HepG2 (cell line): ENCODE data around the gene POU3F3. TPM values are rescaled to one million over a fixed set of nuclear protein-coding genes. Genes with fewer than 3 reads are reported as not detected.

ENCODE experiments used
- KDM5A ChIP-seq: fragments of 200-600 bp; sonication (generic); IDR thresholded peaks from 2 replicates; pipeline ENCODE4 v1.7.0; 2018; ENCODE audit warnings: antibody characterized with exemption, mild to moderate bottlenecking, low read length, borderline replicate concordance
- MTF2 ChIP-seq: sonication (generic); formaldehyde crosslinking; IDR thresholded peaks from 2 replicates; pipeline ENCODE4 v1.5.0; 2020; ENCODE audit warnings: missing genetic modification reagents, borderline replicate concordance
- SP1 ChIP-seq, 2 experiments: fragments of 450-650 bp in 1 of 2; sonication (generic) in 1 of 2; formaldehyde crosslinking in 1 of 2; IDR thresholded peaks; 2 replicates each; pipeline versions ENCODE4 v1.4.0 to v1.6.1; 2016 to 2020; ENCODE audit warnings: missing genetic modification reagents in 1 of 2
- ZBTB40 ChIP-seq, 2 experiments: fragments of 450-650 bp in 1 of 2; sonication (generic) in 1 of 2; formaldehyde crosslinking in 1 of 2; IDR thresholded peaks; 2 replicates each; pipeline versions ENCODE4 v1.6.1 to v1.8.0; 2016 to 2022; ENCODE audit warnings: antibody characterized with exemption in 1 of 2, mild to moderate bottlenecking in 1 of 2, missing genetic modification reagents in 1 of 2
- ZFP91 ChIP-seq: sonication (generic); formaldehyde crosslinking; IDR thresholded peaks from 2 replicates; pipeline ENCODE4 v1.9.0; 2022; ENCODE audit warnings: missing genetic modification reagents, mild to moderate bottlenecking, borderline replicate concordance
- ZNF281 ChIP-seq: sonication (generic); formaldehyde crosslinking; IDR thresholded peaks from 2 replicates; pipeline ENCODE4 v1.4.0; 2020; ENCODE audit warnings: missing genetic modification reagents, borderline replicate concordance
- polyA plus RNA-seq, 8 experiments: library from polyadenylated mRNA; depleted of rRNA in 3 of 8; stranded (reverse) in 7 of 8; unstranded in 1 of 8; fragments of >200 nt; fragmentation: Illumina TruSeq in 4 of 8; extraction: Trizol in 4 of 8; gene quantifications; 2 replicates each; pipeline versions ENCODE4 v1.2.1 to v1.2.3, GENCODE V29; 2011 to 2016; ENCODE audit warnings: low read depth in 4 of 8, missing spikeins in 1 of 8, mixed read lengths in 1 of 8; ENCODE audit not compliant: insufficient read depth in 1 of 8
- total RNA-seq, 5 experiments: library from RNA; depleted of rRNA; stranded (reverse); fragments of >200 nt; fragmentation: Illumina TruSeq; extraction: Trizol; gene quantifications; 2 replicates each; pipeline ENCODE4 v1.2.3, GENCODE V29; 2016; ENCODE audit warnings: low read depth in 1 of 5
- TF ChIP-seq, protein P1 (sequence below): sonication (generic); formaldehyde crosslinking; IDR thresholded peaks from 2 replicates; pipeline ENCODE4 v1.5.1; 2020; ENCODE audit warnings: mild to moderate bottlenecking, missing genetic modification reagents, moderate library complexity

The POU3F3 gene
- total and polyA plus RNA-seq, 2 of the 13 experiments (the other 11 are each of a cell fraction or from before 2014, with no cell fraction given), result not detected

DNA sequence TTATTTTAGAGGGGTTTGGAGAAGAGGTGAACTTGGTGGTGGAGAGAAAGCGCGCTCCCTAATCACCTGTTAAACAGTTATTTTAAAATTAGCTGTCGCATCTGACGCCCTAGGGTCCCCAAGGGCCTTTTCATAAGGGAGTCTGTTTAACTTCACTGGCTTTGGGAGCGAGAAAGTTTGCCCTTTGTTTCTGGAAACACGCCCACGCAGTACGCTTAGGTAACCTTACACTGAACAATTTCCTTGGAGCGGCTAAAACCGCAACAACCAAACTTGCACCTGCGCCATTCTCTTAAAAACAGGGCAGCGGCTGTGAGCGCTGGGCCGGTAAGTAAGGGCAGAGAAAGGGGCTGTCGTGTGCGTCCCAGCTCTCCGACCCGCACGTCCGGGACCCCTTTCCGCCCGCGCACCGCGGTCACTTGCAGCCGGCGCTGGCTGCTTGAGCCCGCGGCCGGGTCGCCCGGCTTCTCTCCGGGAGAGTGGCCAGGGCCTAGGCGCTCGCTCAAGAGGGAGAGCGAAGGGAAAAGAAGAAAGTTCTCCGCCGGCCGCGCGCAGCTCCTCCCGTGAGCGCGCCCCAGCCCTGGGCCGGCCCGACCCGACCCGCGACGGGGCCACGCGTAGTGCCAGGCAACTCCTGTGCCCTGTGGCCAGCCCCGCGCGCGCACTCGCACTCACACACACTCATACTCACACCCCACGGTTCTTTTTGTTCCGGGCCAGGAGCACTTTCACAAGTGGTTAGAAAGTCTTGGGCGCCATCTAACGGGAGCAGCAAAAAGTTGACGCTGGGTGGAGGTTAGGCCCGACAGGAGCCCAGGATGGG, 19.2 kb downstream of the POU3F3 start (continued):
- TF ChIP-seq ZBTB40 (IDR thresholded peaks at IDR 0.05), result no peak
- 0 out of 2 replicates have a peak, but pooled peaks have one; percentile 19 for TF ChIP-seq ZBTB40 (CRISPR knock-in tag; IDR thresholded peaks at IDR 0.05)
- TF ChIP-seq ZNF281 (CRISPR knock-in tag), result no peak
- TF ChIP-seq KDM5A, result no peak
- TF ChIP-seq SP1 (IDR thresholded peaks at IDR 0.05), result no peak
- no peak for TF ChIP-seq SP1 (CRISPR knock-in tag; IDR thresholded peaks at IDR 0.05)
- peak; percentile 82; the same call in 1 of the 2 replicates for TF ChIP-seq MTF2 (CRISPR knock-in tag)
- TF ChIP-seq, protein P1, sequence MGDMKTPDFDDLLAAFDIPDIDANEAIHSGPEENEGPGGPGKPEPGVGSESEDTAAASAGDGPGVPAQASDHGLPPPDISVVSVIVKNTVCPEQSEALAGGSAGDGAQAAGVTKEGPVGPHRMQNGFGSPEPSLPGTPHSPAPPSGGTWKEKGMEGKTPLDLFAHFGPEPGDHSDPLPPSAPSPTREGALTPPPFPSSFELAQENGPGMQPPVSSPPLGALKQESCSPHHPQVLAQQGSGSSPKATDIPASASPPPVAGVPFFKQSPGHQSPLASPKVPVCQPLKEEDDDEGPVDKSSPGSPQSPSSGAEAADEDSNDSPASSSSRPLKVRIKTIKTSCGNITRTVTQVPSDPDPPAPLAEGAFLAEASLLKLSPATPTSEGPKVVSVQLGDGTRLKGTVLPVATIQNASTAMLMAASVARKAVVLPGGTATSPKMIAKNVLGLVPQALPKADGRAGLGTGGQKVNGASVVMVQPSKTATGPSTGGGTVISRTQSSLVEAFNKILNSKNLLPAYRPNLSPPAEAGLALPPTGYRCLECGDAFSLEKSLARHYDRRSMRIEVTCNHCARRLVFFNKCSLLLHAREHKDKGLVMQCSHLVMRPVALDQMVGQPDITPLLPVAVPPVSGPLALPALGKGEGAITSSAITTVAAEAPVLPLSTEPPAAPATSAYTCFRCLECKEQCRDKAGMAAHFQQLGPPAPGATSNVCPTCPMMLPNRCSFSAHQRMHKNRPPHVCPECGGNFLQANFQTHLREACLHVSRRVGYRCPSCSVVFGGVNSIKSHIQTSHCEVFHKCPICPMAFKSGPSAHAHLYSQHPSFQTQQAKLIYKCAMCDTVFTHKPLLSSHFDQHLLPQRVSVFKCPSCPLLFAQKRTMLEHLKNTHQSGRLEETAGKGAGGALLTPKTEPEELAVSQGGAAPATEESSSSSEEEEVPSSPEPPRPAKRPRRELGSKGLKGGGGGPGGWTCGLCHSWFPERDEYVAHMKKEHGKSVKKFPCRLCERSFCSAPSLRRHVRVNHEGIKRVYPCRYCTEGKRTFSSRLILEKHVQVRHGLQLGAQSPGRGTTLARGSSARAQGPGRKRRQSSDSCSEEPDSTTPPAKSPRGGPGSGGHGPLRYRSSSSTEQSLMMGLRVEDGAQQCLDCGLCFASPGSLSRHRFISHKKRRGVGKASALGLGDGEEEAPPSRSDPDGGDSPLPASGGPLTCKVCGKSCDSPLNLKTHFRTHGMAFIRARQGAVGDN (CRISPR knock-in tag), result peak; percentile 69
- TF ChIP-seq ZFP91, result peak; percentile 22; the same call in 1 of the 2 replicates
